GM18951 (cell line): ENCODE results near the gene RPH3AL.

Experiments used
- POLR2A ChIP-seq: IDR thresholded peaks from 4 replicates; pipeline ENCODE4 v1.6.1; 2011; ENCODE audit warnings: mild to moderate bottlenecking; ENCODE audit not compliant: insufficient read length, insufficient read depth; ENCODE audit errors: extremely low read depth
- in situ Hi-C: fragments of 300-500 bp; cut with MboI; formaldehyde crosslinking; loops from one replicate; pipeline ENCODE4 v1.12.0; 2022; ENCODE audit warnings: low sequenced_read_pairs, mixed read lengths, inconsistent platforms; ENCODE audit not compliant: unreplicated experiment

Gene RPH3AL

DNA sequence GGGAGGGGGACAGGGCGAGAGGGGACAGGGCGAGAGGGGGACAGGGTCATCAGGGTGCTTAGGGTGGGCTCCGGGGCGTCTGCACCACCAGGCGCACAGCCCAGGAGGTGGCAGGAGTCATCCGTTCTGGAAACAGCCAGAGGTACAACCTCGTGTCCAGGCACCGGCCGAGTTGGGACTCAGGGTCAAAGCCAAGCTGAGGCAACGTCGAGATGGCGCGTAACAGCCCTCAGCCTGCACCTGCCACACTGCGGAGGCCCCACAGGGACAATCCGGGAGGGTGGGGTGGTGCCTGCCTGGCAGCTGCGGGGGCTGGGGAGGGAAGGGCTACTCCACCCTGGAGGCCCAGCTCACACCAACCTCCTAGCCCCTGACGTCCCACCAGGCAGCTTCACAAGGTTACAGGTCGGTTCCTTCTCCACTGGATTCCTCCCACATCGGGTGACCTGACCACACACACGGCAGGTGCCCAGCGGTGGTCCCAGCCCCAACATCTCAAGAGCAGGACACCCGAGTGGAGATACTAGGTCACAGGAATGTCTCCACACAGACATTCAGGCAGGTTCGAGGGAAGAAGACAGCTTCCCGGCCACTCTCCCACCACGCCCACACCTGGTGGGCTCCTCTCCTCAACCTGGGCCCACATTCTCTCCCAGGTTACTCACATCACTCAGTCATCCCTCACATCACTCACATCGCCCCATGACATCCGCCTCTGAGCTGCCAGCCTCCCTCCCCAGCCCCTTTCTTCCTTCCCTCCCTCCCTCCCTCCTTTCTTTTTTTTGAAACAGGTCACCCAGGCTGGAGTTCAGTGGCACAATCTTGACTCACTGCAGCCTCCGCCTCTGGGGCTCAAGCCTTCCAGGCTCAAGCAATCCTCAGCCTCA is 47.3 kb downstream of the RPH3AL start:
- no peak for TF ChIP-seq POLR2A
- in situ Hi-C loops, result no loop called here

DNA sequence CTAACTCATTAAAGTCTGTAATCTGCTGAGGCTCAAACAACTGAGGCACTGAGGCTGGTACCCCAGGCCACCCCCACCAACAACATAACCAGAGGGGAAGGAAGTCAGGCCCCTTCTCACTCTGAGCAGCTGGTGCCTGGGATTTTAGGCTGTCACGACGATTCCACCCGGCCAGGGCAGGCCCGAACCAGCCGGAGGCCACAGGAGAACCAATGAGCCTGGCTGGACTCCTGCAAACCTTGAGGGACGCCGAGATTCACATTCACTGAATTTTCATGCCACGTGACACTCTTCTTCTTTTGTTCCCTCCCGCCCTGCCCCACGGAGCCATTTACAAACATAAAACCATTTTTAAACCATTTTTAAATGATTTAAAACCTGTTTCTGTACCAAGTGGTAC is 48.1 kb downstream of the RPH3AL start:
- in situ Hi-C loops, result no loop called here
- TF ChIP-seq POLR2A, result no peak

DNA sequence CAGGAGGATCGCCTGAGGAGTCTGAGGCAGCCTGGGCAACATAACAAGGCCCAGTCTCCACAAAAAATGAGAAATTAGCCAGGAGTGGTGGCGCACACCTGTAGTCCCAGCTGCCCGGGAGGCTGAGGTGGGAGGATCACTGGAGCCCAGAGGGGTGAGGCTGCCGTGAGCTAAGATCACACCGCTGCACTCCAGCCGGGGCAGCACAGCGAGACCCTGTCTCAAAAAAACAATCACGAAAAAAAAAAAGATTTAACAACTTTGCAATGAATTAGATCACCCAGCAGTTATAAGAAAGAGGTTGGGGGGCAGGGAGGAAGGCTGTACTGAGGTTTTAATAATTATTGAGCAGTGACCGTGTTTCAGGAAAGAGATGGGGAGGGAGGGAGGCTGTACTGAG is 49.4 kb downstream of the RPH3AL start:
- in situ Hi-C loops, result no loop called here
- TF ChIP-seq POLR2A, result no peak

DNA sequence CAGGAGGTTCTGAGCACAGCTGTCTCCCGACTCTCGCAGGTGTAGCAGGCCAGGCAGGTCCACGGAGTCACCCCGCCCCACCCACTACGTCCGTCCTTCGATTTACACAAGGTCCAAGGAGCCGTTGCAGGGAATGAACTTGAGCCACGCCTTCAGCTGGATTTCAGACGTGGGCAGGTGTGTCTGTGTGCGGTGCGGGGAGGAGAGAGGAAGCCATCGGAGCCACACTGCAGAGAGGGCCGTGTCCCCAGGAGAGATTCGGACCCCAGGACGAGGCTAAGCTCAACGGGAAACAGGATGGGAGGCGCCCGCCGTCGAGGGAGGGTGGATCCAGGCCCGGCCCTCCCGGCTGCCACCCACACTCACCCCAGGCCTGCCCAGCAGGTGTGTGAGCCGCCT is 50.3 kb downstream of the RPH3AL start:
- no peak for TF ChIP-seq POLR2A
- in situ Hi-C loops, result no loop called here

DNA sequence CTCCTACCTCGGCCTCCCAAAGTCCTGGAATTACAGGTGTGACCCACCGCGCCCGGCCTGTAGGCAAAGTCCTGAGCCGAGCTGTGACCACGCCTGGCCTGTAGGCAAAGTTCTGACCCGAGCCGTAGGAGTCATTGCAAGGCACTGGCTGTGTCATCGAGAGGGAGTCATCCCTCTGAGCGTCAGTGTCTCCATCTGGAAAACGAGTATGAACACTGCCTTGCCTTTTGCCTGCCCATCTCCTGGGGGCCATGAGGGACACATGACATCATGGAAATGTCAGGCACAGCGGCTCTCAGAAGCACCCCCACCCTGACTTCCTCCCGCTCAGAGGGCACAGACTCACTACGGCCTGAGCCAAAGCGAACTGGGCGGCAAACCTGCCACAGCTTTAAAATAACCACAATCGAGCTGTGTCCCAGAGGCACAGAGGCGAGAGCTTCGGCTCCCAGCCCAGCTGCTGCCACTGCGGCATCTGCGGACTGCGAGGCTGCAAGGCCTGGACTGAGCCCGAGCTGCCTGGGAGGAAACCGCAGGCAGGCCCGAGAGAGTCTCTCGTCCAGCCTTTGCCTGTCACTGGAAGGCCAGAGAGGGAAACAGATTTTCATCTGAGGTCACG is 50.8 kb downstream of the RPH3AL start:
- TF ChIP-seq POLR2A, result no peak
- in situ Hi-C loops, result no loop called here

DNA sequence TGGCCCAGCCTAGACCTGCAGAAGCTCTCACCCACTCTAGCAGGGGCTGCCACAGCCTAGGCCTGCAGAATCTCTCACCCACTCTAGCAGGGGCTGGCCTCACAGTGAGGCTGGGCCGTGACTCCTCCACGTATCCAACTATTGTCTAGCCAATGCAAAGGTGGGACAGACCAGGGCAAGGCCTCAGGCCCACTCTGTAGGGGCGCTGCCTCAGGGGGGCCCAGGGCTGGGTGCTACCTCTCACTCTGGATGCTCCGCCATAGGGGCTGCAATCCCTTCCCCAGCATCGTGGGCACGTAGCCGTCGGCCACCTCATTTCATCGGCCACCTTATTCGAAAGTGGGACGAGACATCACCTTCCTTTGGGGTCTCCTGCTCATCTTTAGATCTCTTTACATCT is 51.7 kb downstream of the RPH3AL start:
- in situ Hi-C loops, result no loop called here
- TF ChIP-seq POLR2A, result no peak

DNA sequence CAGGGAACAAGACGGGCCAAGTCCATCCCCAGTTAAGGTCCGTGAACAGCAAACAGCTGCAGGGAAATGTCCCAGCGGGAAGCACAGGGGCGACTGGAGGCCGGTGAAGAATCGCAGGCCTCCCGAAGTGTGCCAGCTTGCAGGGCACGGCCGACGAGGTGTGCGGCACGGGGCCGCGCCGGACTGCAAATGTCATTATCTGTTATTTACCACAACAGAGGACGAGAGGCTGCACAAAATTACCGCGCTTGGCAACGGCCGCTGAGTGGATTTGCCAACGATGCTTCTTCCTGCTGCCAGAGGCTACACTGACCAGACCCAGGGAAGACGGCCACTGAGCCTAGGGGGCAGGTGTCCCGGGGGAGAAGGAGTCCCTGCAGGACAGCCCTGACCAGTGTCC is 53.1 kb downstream of the RPH3AL start:
- in situ Hi-C loops, result no loop called here
- no peak for TF ChIP-seq POLR2A

DNA sequence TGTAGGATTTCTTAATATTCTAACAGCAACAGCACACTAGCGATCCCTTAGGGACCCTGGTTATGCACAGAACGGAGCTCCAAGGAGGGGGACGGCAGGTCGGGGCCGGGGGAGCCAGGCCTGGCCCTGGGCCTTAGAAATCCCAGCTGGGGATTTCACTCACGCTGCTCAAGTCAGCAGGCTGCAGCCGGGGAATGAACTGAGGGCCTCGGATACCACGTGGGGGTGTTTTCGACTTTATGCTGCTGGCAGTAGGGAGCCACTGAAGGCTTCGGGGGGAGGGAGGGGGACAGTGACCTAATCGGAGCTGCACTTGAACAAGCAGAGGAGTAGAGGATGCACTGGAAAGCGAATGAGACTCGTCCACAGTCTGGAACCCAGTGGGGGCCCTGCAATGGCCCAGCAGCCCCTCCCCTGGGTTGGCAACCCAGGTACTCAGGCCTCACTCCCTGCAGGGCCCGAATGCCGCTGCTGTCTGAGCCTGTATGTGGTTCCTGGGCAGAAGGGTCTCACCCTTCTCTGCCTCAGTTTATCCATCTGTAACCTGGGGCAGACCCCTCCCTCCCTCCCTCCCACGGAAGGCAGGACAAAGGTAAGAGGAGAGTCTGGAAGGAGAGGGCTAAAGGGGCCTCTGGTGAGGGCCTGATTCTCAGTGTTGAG is 53.7 kb downstream of the RPH3AL start:
- in situ Hi-C loops, result no loop called here
- TF ChIP-seq POLR2A, result no peak

DNA sequence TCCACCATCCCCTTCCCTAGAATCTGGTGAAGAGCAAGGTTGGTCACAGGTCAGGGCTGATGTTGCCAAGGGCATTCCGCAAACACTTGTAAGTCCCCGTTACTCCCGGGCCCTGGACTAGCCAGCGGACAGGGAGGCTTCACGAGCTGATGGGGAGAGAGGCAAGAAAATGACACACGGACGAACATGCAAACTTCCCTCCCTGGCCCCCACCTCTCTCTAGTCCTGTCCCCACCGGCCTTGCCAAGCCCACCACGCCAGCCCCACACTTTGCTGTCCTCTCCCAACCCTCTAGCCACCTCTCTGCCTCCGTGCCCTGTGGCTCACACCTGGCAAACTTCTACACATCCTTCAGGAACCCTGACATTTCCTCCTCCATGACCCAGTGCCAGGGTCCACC is 54.8 kb downstream of the RPH3AL start:
- in situ Hi-C loops, result no loop called here
- TF ChIP-seq POLR2A, result no peak

DNA sequence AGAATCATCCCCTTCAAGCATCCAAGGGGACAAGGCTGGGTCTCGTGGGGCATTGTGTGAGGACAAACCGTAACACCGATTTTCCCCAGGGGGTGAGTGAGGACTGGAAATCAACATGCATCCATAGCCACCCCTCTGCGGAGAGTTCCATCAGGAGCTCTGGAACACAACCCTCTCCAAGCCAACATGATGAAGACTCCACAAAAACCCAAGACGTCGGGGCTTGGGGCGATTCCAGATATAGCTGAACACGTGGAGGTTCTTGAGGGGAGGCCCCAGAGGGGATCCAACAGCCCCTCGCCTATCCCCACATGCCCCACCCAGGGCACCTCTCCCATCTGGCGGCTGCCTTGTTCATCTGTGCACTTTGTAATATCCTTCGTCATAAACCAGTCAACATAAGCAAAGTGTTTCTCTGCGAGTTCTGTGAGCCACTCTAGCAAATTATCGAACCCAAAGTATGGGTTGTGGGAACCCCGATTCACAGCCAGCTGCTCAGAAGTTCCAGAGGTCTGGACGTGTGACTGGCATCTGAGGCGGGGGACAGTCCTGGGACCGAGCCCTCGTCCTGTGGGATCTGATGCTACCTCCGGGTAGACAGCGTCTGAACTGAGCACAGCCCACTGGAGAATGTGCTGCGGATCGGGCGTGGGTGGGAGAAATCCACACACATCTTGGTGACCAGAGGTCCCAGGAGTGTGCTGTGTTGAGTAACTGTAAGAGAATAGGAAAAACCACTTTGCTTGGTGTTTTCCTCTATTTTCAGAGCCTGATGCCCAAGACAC is 55.5 kb downstream of the RPH3AL start:
- in situ Hi-C loops, result no loop called here
- no peak for TF ChIP-seq POLR2A

DNA sequence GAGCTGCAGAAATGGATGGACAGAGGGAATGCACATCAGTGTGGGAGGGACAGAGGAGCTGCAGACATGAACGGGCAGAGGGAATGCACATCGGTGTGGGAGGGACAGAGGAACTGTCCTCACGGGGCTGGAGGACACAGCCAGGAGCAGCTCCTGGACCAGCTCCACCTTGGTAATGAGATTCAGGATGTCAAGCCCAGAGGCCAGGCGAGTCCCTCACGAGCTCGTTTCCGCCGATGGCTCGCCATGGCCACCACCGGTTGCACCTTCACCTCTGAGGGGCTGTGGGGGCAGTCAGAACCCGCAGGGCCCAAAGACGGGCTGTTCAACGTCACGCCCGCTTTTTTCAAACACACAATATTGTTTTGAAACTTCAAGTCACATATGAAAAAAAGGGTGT is 56.2 kb downstream of the RPH3AL start:
- TF ChIP-seq POLR2A, result no peak
- in situ Hi-C loops, result no loop called here

DNA sequence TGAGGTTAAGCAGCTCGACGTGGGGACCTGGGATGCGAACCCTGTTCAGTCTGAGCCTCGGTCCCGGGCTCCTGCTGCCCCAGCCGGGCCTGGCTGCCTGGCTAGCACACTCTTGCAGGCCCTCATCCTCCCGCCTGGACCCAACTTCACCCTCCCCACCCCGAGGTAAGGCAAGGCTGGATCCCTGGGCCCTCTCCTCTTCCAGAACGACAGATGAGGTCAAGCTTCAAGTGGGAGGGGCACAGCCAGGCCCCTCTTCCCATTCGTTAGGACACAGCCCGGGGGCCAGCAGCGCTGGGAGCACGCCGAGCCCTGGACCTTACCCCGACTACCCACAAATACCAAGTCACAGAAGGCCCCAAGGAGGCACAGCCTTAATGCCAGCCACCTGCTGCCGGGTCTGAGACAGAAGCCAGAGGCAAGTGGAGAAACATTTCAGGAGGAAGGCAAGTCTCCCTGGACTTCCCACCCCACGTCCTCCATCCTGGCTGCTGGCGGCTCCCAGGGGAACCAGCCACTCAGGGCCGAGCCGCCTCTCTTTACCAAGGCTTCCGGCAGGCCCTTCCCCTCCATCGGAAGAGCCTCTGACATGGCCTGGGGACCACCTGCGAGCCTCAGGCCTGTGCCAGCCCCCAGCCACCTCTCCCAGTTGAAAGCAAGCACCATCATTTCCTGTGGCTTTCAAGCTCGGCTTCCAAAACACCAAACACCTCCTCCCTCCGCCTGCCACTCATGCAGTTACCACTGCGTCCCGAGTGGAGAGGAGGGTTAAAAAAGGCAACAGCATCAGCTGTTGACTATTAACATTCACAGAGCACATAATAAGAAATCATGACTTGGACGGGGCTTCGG is 59.9 kb downstream of the RPH3AL start:
- in situ Hi-C loops, result no loop called here

More for the DNA sequence above, 59.9 kb downstream of the RPH3AL start:
- no peak for TF ChIP-seq POLR2A
